K562 (cell line): ENCODE measurements around the gene AFF2. TPM values are rescaled to one million over a fixed set of nuclear protein-coding genes. Genes with fewer than 3 reads are reported as not detected.

Experiments used
- ATAC-seq: fragments of 200-7000 bp; cut with Tn5 transposase; 3 replicates; pipeline ENCODE4 v1.9.1; 2020; ENCODE audit warnings: moderate library complexity
- BruUV-seq: library from RNA; stranded (reverse); fragments of 400-500 nt; replicated peaks from 2 replicates; lab custom pipeline; 2021; lab: Mats Ljungman, UMichigan
- CTCF ChIA-PET: fragments of 300-600 bp; formaldehyde crosslinking; extraction: SDS; loops from one replicate; lab custom pipeline; 2021; ENCODE audit warnings: low intra/inter-chr PET ratio; lab: Yijun Ruan, JAX
- POLR2A ChIA-PET: fragments of 300-600, 350-650 bp; sonication (Branson Sonifier 250); formaldehyde crosslinking; extraction: SDS; loops from one replicate; lab custom pipeline; 2021; ENCODE audit warnings: antibody characterized with exemption, inconsistent platforms; lab: Yijun Ruan, JAX
- DNase-seq, 4 experiments: peaks; one replicate each; pipeline versions ENCODE4 v3.0.0 to v3.0.0-alpha.2; 2011 to 2018; ENCODE audit warnings: low spot score in 3 of 4, mixed read lengths in 3 of 4; ENCODE audit errors: extremely low read depth in 1 of 4
- FAIRE-seq: peaks from 2 replicates; lab custom pipeline; 2011; peaks lifted over from hg19 to GRCh38; lab: Jason Lieb, UNC
- H2AFZ ChIP-seq: 2 replicates; pipeline ENCODE4 v1.6.0; 2011; ENCODE audit warnings: low read depth, low read length, control low read depth, inconsistent platforms
- H3K27ac ChIP-seq: fragments of 200-600 bp; 3 replicates; pipeline ENCODE4 v1.8.0; 2011; ENCODE audit warnings: low read depth, mild to moderate bottlenecking, control low read depth, inconsistent platforms, low read length, moderate library complexity, mixed read lengths; ENCODE audit errors: extremely low read depth
- H3K27me3 ChIP-seq, 2 experiments: fragments of 300-600 bp in 1 of 2; 2 replicates in 1 of 2; 3 replicates in 1 of 2; pipeline versions ENCODE4 v1.6.0 to v1.8.0; 2011; ENCODE audit warnings: inconsistent platforms in 2 of 2, low read length in 2 of 2, mild to moderate bottlenecking in 1 of 2, mixed read lengths in 1 of 2, moderate library complexity in 1 of 2; ENCODE audit not compliant: control insufficient read depth in 2 of 2, insufficient read depth in 2 of 2
- H3K36me3 ChIP-seq: fragments of 300-600 bp; 3 replicates; pipeline ENCODE4 v1.8.0; 2011; ENCODE audit warnings: mild to moderate bottlenecking, low read length, inconsistent platforms; ENCODE audit not compliant: control insufficient read depth, insufficient read depth
- H3K4me1 ChIP-seq, 2 experiments: fragments of 200-600 bp in 1 of 2; replicated peaks in 1 of 2; 2 replicates in 1 of 2; 3 replicates in 1 of 2; pipeline versions ENCODE4 v1.5.1 to v1.8.0; 2011; ENCODE audit warnings: inconsistent platforms in 2 of 2, low read length in 2 of 2, mild to moderate bottlenecking in 1 of 2, mixed read lengths in 1 of 2, moderate library complexity in 1 of 2; ENCODE audit not compliant: control insufficient read depth in 2 of 2, insufficient read depth in 2 of 2
- H3K4me2 ChIP-seq: 2 replicates; pipeline ENCODE4 v1.6.1; 2011; ENCODE audit warnings: low read length, control low read depth, inconsistent platforms, mixed read lengths; ENCODE audit not compliant: insufficient read depth
- H3K4me3 ChIP-seq: fragments of 200-600 bp; sonication (generic), shearing (Covaris generic); 2 replicates; pipeline ENCODE4 v1.5.1; 2016; ENCODE audit warnings: control low read depth, inconsistent platforms
- H3K79me2 ChIP-seq: fragments of 200-600 bp; 3 replicates; pipeline ENCODE4 v1.8.0; 2011; ENCODE audit warnings: low read length, inconsistent platforms; ENCODE audit not compliant: control insufficient read depth, insufficient read depth
- H3K9ac ChIP-seq, 2 experiments: 2 replicates each; pipeline versions ENCODE4 v1.6.0 to v1.6.1; 2011; ENCODE audit warnings: low read depth in 2 of 2, low read length in 2 of 2, control low read depth in 1 of 2, inconsistent platforms in 1 of 2, mild to moderate bottlenecking in 1 of 2, mixed read lengths in 1 of 2; ENCODE audit not compliant: insufficient read depth in 1 of 2
- H3K9me1 ChIP-seq: one replicate; pipeline ENCODE4 v1.6.0; 2011; ENCODE audit warnings: inconsistent platforms, mild to moderate bottlenecking, low read length, moderate library complexity; ENCODE audit not compliant: control insufficient read depth, insufficient read depth
- H3K9me3 ChIP-seq: replicated peaks from 2 replicates; pipeline ENCODE4 v1.5.1; 2011; ENCODE audit warnings: low read depth, low read length, inconsistent platforms; ENCODE audit not compliant: control insufficient read depth, insufficient read depth
- H4K20me1 ChIP-seq: replicated peaks from 2 replicates; pipeline ENCODE4 v1.6.1; 2011; ENCODE audit warnings: low read length, inconsistent platforms, mixed read lengths; ENCODE audit not compliant: control insufficient read depth, insufficient read depth
- KAT2B ChIP-seq: IDR thresholded peaks from one replicate; pipeline ENCODE4 v1.6.1; 2012; ENCODE audit warnings: low read depth, mild to moderate bottlenecking, control low read depth, inconsistent platforms, low read length, moderate library complexity
- KDM5B ChIP-seq: fragments of 200-600 bp; sonication (generic); IDR thresholded peaks from 2 replicates; pipeline ENCODE4 v1.6.1; 2012; ENCODE audit warnings: low read depth, mild to moderate bottlenecking, moderate library complexity, low read length, control low read depth, inconsistent platforms; ENCODE audit not compliant: insufficient replicate concordance
- NFE2 ChIP-seq: IDR thresholded peaks from 2 replicates; pipeline ENCODE4 v1.6.1; 2014; ENCODE audit warnings: antibody characterized with exemption, low read depth
- PPARD ChIP-seq: fragments of 250-450 bp; sonication (Bioruptor Pico); IDR thresholded peaks from 2 replicates; pipeline ENCODE4 v1.8.0; 2022; ENCODE audit warnings: inconsistent platforms, mild to moderate bottlenecking, moderate library complexity
- PYGO2 ChIP-seq: fragments of 450-650 bp; IDR thresholded peaks from 2 replicates; pipeline ENCODE4 v1.6.1; 2016; ENCODE audit warnings: mild to moderate bottlenecking, missing genetic modification characterization, moderate library complexity, missing compliant biosample characterization
- RBM17 ChIP-seq: fragments of 200-400 bp; formaldehyde crosslinking; IDR thresholded peaks from 2 replicates; pipeline ENCODE4 v1.6.1; 2017; ENCODE audit warnings: low read depth, mild to moderate bottlenecking, low read length, borderline replicate concordance
- YY1 ChIP-seq, 3 experiments: IDR thresholded peaks; 2 replicates each; pipeline ENCODE4 v1.6.1; 2011; ENCODE audit warnings: low read length in 2 of 3, mild to moderate bottlenecking in 2 of 3, moderate library complexity in 2 of 3, borderline replicate concordance in 1 of 3, control low read depth in 1 of 3, low read depth in 1 of 3; ENCODE audit not compliant: insufficient read depth in 3 of 3, insufficient replicate concordance in 2 of 3, control insufficient read depth in 1 of 3, insufficient read length in 1 of 3; ENCODE audit errors: extremely low read depth in 1 of 3
- ZKSCAN3 ChIP-seq: fragments of 250-450 bp; sonication (Bioruptor Pico); IDR thresholded peaks from 2 replicates; pipeline ENCODE4 v1.4.0; 2020
- ZNF134 ChIP-seq: fragments of 250-450 bp; sonication (Bioruptor Pico); conservative IDR thresholded peaks from 2 replicates; pipeline ENCODE4 v1.4.0; 2020
- WGBS: fragments of 100-300 bp; shearing (Covaris generic); methylation state at CpG from one replicate; pipeline ENCODE4 v1.1.6; 2016; ENCODE audit warnings: low coverage, mixed read lengths; ENCODE audit not compliant: insufficient coverage; ENCODE audit errors: missing lambda C conversion rate; 5-methylcytosine and 5-hydroxymethylcytosine counted together
- in situ Hi-C: fragments of 300-500 bp; cut with MboI; formaldehyde crosslinking; loops from 4 replicates; pipeline ENCODE4 v1.15.0; 2018; ENCODE audit warnings: inconsistent platforms, mixed read lengths
- intact Hi-C: fragments of 100-400 bp; cut with micrococcal nuclease; formaldehyde crosslinking; loops from 2 replicates; pipeline ENCODE4 v1.14.2; 2022
- polyA plus RNA-seq, 8 experiments: library from polyadenylated mRNA; depleted of rRNA in 4 of 8; stranded (reverse) in 5 of 8; unstranded in 3 of 8; fragments of >200 nt; fragmentation: Nextera tagmentation in 2 of 8; fragmentation: Illumina TruSeq in 1 of 8; extraction: Ambion mirVana in 2 of 8; extraction: Trizol in 1 of 8; gene quantifications; 2 replicates each; pipeline versions ENCODE4 v1.2.1 to v1.2.3, GENCODE V29; 2011 to 2014; ENCODE audit warnings: inconsistent platforms in 1 of 8, missing spikeins in 1 of 8
- total RNA-seq, 7 experiments: library from RNA; depleted of rRNA in 6 of 7; stranded (reverse); fragments of >200 nt in 6 of 7; fragmentation: Illumina TruSeq in 2 of 7; extraction: Trizol in 2 of 7; gene quantifications; 2 replicates each; pipeline versions ENCODE4 v1.2.1 to v1.2.3, GENCODE V29; 2011 to 2021; ENCODE audit warnings: low replicate concordance in 1 of 7
- TF ChIP-seq, protein P1 (sequence below): IDR thresholded peaks from 2 replicates; pipeline ENCODE4 v1.6.1; 2016; ENCODE audit warnings: missing genetic modification characterization, missing compliant biosample characterization
- TF ChIP-seq, protein P2 (sequence below): fragments of 150-350 bp; conservative IDR thresholded peaks from 2 replicates; pipeline ENCODE4 v1.6.1; 2014; ENCODE audit warnings: low read length

Gene AFF2
- total and polyA plus RNA-seq, 9 of the 15 experiments (the other 6 are each of a cell fraction or from before 2014, with no cell fraction given): 0.01 to 0.20 (median 0.07) TPM

DNA sequence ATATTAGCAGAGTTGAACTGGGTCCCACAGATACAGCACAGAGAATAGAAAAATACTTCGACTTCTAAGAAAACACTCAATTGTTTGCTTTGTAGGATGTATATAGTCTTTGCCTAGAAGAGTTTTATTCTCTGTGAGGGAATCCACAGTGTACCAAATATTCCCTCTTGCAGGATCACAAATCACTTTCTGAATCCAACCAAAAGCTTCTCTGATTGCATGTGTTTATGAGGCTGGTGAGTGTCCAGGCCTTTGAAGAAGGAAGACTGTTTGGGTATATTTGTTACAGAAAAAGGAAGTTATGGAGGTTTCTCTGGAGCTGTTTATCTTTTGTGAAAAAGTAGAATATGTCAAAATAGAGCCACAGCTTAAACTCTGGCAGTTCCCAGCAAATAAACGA lies 423.2 kb downstream of the AFF2 start:
- DNase-seq (no peak), ATAC-seq (no peak), FAIRE-seq (no peak)
- intact Hi-C loops (no loop called here), in situ Hi-C loops (no loop called here)
- no peaks in the 10 kb centered on the region for H4K20me1 ChIP-seq
- H3K9me1 ChIP-seq: no peaks in the 10 kb centered on the region
- H3K4me1 ChIP-seq: no peaks in the 10 kb centered on the region
- no peak overlapping the region for H2AFZ ChIP-seq
- no peak overlapping the region for H3K9ac ChIP-seq
- H3K79me2 ChIP-seq: no peaks in the 10 kb centered on the region
- H3K4me3 ChIP-seq: no peak overlapping the region
- ChIA-PET POLR2A (no interaction called here), CTCF (no interaction called here)
- no TSS peak for BruUV-seq
- H3K36me3 ChIP-seq: no peaks in the 10 kb centered on the region
- H3K4me2 ChIP-seq: no peak overlapping the region
- no peaks in the 10 kb centered on the region for H3K9me3 ChIP-seq
- WGBS: 0% methylated on average over 2 of the region's 2 CpGs
- no peaks in the 10 kb centered on the region for H3K27me3 ChIP-seq
- H3K27ac ChIP-seq: no peak overlapping the region
- TF ChIP-seq RBM17 (no peak), KAT2B (no peak), NFE2 (no peak), PPARD (CRISPR knock-in tag) (no peak), PYGO2 (no peak), YY1 (IDR thresholded peaks at IDR 0.05; ENCODE audit: borderline replicate concordance in 1 of 3, control insufficient read depth in 1 of 3, extremely low read depth in 1 of 3, insufficient read depth in 3 of 3, insufficient read length in 1 of 3, insufficient replicate concordance in 2 of 3, low read depth in 1 of 3, low read length in 2 of 3) (no peak), ZKSCAN3 (CRISPR knock-in tag) (no peak), KDM5B (no peak), ZNF134 (no peak)
- TF ChIP-seq, protein P1, sequence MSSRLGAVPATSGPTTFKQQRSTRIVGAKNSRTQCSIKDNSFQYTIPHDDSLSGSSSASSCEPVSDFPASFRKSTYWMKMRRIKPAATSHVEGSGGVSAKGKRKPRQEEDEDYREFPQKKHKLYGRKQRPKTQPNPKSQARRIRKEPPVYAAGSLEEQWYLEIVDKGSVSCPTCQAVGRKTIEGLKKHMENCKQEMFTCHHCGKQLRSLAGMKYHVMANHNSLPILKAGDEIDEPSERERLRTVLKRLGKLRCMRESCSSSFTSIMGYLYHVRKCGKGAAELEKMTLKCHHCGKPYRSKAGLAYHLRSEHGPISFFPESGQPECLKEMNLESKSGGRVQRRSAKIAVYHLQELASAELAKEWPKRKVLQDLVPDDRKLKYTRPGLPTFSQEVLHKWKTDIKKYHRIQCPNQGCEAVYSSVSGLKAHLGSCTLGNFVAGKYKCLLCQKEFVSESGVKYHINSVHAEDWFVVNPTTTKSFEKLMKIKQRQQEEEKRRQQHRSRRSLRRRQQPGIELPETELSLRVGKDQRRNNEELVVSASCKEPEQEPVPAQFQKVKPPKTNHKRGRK (tag): no peak
- TF ChIP-seq, protein P2, sequence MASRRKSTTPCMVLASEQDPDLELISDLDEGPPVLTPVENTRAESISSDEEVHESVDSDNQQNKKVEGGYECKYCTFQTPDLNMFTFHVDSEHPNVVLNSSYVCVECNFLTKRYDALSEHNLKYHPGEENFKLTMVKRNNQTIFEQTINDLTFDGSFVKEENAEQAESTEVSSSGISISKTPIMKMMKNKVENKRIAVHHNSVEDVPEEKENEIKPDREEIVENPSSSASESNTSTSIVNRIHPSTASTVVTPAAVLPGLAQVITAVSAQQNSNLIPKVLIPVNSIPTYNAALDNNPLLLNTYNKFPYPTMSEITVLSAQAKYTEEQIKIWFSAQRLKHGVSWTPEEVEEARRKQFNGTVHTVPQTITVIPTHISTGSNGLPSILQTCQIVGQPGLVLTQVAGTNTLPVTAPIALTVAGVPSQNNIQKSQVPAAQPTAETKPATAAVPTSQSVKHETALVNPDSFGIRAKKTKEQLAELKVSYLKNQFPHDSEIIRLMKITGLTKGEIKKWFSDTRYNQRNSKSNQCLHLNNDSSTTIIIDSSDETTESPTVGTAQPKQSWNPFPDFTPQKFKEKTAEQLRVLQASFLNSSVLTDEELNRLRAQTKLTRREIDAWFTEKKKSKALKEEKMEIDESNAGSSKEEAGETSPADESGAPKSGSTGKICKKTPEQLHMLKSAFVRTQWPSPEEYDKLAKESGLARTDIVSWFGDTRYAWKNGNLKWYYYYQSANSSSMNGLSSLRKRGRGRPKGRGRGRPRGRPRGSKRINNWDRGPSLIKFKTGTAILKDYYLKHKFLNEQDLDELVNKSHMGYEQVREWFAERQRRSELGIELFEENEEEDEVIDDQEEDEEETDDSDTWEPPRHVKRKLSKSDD: no peak
